Pons (tissue), 1 donor: ENCODE data around the gene MAML3.

ENCODE experiments used
- DNase-seq: peaks from one replicate; pipeline ENCODE4 v3.0.0-alpha.2; 2016; ENCODE audit warnings: low spot score

The MAML3 gene

DNA sequence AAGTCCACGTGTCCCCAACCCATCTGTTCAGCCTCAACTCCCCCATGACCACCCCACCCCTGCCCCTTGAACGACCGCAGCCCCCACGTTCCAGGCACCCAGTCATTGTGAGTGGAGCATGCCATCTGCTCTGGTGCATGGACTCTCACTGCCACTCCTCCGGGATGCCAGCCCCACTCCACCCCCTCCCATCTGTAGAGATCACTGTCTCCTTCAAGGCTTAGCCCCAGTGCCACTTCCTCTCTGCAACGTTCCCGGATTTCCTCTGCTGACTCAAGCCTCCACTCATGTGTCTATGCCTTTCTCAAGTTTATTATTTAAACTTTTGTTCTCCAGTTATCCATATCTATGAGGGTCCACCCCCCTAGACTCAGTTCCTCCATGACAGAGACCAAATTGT lies 54.0 kb downstream of the MAML3 start:
- peak; percentile 72 for DNase-seq

DNA sequence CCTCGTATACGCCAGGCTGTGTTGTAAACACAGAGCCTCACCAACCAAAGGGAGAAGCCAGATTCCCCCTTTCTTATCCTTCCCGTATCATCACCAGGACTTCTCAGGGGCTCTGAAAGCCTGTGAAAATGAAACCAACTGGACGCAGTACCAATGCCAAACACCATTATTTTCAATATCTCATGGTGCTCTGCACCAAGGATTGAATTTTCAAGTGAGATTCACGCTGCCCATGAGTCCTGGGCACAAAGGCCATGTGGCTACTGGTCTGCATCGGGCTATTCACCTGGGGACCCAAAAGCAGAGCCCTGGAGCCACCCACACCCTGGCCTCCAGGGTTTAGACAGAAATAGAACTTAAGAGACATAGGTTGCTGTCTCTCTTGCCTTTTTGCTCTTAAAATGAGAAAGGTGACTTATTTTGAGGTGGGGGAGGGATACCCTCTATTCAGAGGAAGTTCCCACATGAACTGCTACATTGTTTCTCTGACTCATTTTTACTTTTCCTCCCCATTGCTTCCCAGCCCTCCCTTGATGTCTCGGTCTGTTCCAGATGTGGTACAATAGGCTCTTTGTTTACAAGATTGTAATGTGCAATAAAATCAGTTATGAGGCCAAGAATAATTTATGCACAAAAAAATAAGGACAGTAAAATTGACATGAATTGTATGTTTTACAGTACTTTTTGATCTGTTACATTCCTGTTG lies 55.4 kb downstream of the MAML3 start:
- DNase-seq, result peak; percentile 87

DNA sequence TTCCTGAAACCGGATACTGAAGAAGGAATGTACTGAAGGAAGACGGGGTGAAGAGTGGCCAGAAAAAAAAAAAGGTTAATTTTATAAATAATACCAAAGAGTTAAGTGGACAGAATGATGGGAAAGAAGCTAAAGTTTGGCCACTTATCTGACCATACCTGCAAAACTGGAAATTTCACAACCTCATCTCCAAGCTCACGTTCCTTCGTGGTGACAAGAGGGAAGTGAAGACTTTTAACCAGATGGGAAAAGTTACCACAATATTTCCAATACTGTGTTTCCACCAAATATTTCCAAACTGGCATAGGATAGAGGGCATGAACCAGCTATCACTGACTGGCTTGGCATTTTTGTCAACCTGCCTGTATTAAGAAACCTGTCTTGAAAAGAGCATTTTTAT lies 56.4 kb downstream of the MAML3 start:
- no peak for DNase-seq

DNA sequence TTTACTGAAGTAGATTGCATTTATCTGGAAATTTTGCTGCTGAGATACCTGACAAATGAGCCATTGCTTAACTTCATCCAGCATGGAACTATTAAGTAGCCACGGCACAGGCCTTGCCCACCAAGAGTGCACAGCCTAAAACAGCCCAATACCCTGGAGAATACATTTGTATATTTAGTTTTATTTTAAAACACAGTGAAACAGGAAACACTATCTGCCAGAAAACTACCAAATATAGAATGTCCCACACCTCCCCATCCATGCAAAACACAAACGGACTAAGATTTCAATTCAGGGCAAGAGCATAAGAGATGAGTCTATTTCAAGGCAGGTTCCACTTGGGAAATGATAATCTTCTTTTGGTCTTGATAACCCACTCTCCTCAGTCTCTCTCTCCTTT lies 57.1 kb downstream of the MAML3 start:
- no peak for DNase-seq

DNA sequence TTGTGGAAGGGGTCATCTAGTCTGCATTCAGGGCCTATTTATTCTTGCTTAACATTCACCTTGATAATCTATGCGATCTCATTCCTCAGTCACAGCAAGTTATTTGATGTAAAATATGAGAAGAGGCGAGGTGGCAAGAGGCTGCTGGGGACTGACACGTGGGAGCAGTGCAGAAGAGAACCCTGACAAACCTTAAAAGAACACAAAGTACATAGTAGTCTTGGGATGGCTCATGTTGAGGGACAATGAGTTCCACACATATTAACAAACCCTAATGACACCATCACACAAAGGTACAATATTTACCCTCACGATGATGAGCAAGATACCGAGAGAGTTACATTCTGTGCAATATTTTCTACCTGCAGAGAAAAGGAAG lies 57.5 kb downstream of the MAML3 start:
- DNase-seq, result no peak

DNA sequence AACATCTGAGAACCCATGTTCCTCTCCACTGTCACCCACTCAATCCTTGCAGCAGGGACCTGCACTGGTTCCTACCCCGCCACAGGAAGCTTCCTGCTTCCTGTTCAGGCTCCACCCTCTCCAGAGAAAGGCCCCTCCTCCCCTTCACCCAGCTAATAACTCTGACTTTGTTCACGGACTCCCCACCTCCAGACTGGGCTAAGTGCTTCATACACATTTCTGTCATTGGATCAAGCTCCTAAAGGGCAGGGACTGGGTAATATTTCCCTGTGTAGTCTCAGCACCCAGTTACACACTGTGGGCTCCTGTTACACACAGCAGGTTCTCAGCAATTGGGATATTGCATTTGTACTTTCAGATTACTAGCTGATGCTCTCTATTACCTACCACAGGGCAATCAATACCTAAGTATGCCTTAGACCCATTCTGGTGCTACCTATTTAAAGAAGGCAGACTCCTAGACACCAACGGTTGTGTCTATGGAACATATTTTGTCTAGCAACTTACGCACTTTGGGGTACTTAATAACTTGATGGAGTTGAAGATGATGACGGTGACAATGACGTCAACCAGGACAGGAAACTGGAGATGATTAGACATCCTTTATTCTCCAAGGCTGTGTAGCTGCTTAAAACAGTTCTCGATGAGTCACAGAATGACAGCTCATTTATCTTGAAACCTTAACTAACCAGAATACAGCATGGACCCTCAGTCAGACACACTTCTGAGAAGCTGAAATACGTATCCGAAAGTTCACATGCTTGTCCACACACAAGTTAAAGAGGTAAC lies 58.1 kb downstream of the MAML3 start:
- DNase-seq, result peak; percentile 38

DNA sequence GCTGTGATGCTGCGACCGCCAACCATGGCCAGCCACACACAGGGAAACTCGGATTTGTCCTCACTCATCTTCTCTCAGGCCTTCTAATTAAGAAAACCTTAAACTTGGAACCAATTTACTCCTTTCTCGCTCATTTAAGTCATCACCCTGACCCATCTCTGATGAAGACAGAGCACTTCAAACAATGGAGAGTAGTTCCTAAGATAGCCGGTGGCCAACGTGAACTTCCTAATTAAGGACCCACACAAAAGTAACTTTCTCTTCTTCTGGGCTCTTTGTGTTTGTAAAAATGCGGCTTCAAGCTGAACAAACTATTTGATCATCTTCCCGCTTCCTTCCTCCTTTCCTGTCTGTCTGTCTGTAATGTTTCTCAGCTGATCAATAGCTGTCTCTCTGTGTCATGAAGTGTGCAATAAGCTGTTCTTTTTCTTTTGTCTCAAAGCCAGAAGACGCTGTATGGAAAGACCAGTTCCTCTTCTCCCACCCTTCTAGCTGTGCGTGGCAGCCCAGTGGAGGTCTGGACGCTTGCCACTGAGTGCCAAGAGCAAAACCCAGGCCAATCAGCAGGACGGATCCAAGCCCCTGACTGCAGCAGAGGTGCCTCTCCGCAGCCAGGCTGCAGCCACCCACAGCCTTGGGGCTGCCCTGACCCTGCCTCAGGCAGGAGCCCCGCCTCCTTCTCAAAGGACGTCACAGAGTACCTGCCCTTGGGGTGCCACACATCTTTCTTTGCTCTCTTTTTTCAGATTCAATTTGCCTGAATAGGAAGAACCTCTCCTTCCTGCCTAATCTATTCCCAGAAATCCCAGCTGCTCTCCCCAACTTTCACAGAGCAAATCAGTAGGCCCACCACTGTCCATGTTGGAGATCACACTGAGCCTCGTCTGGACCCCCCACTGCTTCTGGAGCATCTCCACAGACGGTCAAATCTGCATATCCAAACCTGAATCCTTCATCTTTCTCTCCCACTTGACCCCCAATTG lies 59.3 kb downstream of the MAML3 start:
- DNase-seq, result peak; percentile 86

DNA sequence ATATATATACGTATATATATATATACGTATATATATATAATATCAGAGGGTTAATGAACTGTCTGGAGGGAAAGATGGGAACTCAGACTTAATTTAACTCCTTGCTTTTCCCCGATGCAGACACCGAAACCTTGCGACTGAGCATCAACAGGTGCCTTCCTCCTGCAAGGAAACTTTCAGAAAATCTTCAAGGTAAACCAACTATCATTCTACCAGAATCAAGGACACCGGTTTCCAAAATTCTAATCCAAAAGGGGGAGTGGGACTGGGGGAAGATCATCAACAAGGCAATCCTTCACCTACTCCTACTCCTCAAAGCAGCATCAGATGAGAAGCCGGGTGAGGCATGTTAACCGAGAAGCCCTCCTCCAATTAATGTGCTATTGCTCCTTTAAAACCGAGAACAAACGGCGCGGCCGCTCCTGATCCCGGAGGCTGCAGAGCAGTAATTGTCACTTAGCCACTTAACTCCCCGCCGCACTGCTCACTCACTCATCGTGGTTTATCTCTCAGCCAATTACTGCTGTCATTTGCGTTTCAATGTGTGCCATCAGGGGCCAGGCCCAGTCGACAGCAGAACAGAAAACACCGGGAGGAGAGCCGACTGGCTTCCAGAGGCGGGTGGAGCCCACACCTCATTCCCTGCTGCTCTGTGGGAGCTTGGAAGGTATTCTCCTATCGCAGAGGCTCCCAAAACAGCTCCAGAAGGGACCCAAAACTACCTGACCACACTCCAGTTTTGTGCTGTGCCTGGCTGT lies 61.7 kb downstream of the MAML3 start:
- DNase-seq, result peak; percentile 46

DNA sequence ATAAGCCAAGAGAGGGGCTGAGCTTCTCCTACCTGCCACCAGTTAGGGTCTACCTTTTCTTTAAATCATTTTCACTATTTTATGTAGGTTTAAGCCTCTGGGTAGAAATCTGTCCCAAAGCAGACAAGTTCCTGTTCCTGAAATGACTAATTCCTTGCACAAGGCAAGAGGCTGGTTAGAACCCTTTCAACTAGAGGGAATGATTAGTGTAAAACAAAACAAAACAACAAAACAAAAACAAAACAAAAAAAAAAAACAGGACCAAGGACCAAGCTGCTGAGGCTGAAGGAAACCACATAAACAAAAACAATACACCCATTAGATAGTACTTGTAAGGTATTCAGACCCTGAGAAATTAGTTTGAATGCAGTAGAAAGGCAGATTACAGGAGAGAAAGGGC lies 62.7 kb downstream of the MAML3 start:
- peak; percentile 46 for DNase-seq

DNA sequence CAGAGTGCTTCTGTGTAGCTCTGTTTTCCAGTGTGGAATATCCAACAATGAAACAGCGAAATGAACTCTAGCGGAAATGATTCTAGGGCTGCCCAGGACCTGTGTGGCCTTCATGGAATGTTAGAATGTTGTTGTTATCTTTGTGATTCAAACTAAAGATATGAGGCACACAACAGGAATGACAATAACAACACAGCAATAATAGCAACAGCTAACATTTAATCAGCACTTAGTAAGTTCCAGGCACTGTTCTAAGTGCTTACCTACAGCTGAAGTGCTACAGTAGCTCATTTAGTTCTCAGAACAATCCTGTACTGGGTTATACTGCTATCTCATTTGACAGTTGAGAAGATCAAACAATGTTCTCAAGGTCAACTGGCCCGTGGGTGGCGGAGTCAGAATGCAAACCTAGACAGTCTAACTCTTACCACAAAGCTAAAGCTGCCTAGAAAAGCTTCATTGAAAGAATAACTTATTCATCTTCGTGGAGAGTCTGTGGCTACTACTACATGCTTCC lies 63.7 kb downstream of the MAML3 start:
- no peak for DNase-seq

DNA sequence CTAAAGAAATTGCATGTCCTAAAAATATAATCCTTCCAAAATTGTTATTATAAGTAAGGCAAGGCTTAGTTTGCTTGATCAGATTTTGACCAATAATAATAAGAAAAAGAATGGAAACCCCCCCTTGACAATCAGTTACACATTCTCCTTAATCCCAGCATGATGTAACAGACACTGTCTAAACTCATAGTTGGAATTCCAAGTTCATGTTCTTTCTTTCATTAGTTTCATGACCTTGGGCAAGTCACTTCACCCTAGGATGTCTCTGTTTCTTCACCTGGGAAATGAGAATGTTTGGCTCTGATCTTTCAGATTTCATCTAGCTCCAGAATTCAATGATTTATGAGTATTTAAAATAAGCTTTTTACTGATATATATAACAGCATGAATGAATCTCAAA lies 64.8 kb downstream of the MAML3 start:
- DNase-seq, result no peak

DNA sequence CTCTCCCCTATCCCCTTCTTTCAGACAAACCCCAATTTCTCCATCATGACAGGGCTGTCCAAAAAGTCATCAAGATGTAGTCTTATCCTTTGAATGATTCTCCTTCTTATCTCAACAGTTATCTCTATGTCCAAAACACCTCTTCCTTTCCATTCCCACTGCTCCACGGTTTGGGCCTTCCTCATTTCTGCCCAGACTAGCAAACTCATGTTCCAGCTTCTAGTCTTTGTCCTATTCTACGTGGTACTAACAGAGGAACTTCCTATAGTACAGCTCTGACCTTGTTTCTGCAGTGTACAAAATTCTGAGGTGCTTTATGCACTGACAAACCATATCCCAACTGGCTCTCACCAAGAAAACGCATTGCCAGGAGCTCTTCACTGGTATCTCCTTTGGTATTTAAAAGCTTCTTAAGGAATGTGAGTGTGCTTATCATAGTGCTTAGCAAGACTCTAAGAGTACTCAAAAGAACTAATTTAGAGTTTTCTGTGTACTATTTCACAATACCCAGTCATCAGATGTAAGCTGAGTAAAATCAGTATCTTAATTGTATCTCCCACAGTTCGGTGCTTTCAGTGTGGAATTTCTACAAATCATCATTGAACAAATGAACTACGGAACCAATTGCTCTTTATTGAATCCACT lies 65.5 kb downstream of the MAML3 start:
- no peak for DNase-seq

DNA sequence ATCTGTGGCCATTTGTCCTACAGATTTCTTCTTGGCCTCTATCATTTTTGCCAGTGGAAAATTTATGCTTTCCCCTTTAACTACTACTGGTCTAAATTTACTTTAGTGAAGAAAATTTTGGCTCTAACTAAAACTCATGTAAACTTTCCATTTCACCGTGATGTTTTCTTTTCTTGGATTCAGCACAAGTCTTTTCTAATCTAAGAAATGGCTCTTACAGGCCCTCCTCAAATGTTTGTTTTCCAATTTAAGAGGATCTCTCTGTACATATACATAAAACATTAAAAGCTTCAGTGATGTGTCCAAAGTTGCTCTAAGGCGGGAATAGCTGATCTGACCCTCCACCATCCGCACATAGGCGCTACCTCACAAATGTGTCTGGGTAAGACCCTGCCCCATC lies 68.1 kb downstream of the MAML3 start:
- no peak for DNase-seq

DNA sequence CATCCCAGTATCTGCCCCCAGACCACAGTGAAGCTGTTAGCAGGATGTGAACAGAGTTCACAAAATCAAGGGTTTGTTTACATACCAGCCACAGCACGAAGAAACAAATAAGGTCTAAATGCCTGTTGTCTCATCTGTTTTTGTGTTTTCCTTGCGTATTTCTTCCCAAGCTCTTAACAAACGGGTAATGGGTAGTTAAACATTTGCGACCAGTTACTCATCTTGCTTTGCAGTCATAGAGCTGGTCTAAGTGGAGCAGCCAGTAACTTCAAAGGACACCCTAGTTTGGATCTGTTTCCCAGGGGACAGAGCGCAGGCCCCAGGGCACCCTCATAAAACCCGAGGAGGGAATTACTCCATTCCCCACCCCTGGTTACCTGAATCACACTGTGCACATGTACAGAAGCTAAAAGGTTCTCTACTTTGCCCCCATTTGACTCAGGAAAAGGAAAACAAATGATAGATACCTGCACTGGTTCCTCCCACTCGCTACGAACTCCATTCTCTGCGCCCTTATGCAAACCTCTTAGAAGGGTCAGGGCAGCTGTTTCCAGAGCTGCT lies 68.8 kb downstream of the MAML3 start:
- no peak for DNase-seq

DNA sequence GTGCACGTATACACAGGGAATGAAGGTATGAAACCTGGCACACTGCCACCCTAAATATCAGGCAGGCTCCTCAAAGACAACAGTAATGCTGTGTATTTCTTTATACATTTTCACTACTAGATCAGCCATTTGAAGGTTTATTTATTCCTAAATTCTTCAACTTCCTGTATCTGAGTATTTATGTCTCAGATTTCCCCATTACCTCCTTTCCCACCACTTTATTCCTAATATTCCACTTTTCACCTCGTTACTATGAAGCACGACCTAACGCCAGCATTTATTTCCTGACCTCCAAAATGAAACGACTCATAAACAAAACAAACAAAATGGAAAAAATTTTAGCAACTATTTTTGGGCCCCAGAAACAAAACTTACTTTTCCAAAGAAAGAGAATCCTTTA lies 69.6 kb downstream of the MAML3 start:
- DNase-seq, result no peak

DNA sequence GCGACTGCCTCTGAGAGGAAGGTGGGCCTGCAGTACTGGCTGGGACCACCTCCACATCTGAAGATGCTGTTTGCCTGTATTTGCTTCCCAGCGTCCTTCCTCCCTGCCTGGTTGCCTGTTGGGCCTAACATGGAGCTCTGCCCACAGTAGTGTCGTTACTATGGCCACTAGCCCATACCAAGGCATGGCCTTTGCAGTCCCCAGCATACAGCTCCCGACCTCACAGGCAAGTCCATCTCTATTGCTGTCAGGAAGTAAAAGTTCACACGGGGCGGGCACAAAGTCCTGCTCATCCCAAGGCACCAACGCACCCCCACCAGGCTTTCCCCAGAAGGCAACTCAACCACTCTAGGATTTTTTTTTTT lies 71.6 kb downstream of the MAML3 start:
- DNase-seq, result no peak

DNA sequence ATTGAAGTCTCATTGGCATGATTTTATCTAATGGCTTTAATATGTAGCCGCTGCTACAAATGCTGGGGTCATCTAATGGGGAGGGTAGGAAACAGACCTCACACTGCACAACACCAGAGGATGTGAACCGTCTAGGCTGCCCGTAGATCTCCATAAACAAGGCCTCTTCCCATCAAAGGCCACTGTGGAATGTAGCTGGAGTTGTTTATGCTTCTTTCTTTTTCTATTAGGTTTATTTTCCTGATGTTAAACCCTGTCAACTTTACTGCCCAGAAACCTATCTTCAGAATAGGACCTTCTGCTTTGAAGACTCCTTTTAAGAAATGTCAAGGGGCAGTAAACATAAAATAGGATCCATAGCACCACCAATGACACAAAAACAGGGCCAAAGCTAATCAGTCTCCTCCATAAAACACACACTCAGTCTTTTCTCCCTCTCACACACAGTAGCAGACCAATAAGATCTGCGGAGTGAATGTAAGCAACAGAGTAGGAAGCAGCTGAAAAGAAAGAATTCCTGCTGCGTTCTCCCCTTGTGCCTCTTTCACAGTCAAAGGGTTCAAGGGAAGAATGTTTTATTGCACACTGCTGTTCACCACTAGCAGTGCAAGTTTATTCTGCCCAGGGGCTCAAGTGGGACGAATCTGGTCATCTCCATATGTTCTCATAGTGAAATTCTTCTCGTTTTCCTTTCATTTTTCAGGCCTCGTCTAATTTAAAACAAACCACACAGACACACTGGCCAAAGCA lies 72.2 kb downstream of the MAML3 start:
- DNase-seq, result no peak

DNA sequence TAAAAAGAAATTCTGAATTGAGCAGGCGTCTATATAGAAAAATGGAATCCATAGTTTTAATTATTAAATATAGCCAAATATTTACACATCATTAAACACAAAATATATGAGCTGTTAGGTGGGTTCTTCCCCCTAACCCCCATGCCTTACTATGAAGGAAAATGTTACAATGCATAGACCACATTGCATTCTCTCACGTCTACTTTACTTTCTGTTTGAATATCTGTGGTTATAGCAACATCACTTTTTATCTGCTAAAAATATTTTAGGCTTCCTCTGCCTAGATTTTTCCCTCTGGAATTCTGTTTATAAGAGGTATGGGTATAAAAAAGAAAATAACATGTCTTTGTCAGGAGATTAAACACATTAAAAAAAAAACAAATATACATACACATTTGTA lies 73.1 kb downstream of the MAML3 start:
- no peak for DNase-seq

DNA sequence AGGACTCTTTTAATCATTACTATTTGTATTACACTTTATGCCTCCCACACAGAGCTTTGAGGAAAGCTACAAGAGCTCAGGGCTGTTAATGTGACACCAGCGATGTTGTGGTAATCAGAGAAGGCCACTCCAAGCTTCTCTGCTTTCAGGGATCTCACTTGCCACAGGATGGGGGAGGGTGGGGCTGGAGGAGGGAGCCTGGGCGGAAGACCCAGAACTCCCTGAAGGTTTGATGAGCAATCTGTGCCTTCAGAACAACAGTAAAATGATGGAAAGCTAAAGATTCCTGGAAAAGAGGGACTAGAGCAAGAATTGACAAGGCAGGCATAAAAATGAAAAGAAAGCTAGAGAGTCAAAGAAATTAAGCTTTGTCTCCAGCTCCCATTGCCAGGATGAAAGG lies 75.6 kb downstream of the MAML3 start:
- DNase-seq, result no peak

DNA sequence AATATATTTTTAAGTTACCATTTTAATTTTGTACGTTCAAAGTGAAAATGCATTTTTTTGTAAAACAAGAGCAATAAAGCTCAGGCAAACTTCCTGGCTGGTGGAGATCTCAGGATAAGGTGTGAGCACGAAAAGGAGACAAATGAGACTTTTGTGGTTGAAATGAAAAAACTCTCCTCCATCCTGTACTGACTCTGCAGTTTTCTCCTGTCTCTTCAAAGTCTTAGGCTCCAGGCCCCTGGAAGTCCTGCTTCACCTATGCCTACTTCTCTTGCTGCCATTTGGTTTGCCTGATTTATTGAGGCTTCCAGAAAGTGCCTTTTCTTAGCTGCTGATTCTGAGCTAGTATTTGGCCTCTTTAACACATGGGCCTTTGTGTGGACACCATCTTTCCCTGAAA lies 77.7 kb downstream of the MAML3 start:
- no peak for DNase-seq
